Measurements from ENCODE around the gene ZEB1. TPM values are rescaled to one million over a fixed set of nuclear protein-coding genes. Genes with fewer than 3 reads are reported as not detected.

ZEB1 gene
- total and polyA plus RNA-seq, 10 of the 15 experiments (the other 5 are each of a cell fraction or from before 2014, with no cell fraction given): 10.4 to 35.6 (median 24.5) TPM

GRCh38 chr10:31520986-31521831 is 202.2 kb downstream of the ZEB1 start:
- intact Hi-C loops (cut with micrococcal nuclease; ENCODE audit: unreplicated experiment) (no loop called here), in situ Hi-C loops (cut with MboI) (no loop called here)
- Histone ChIP-seq H3K4me1 (ENCODE audit: control insufficient read depth, insufficient read depth, low read length) (no peaks in the 10 kb centered on the region), H4K20me1 (ENCODE audit: control insufficient read depth, insufficient read depth) (no peaks in the 10 kb centered on the region), H2AFZ (ENCODE audit: control insufficient read depth, low read depth, low read length) (no peak overlapping the region), H3K9ac (ENCODE audit: control insufficient read depth, insufficient read depth, low read length) (no peak overlapping the region), H3K27me3 (replicated peaks in 1 of 2; ENCODE audit: control insufficient read depth in 2 of 2, insufficient read depth in 2 of 2, low read length in 1 of 2) (no peaks in the 10 kb centered on the region), H3K27ac (ENCODE audit: control insufficient read depth, insufficient read depth) (no peak overlapping the region), H3K9me3 (replicated peaks; ENCODE audit: control insufficient read depth, insufficient read depth, low read length) (no peaks in the 10 kb centered on the region), H3K36me3 (ENCODE audit: control insufficient read depth in 2 of 2, insufficient read depth in 2 of 2, low read length in 1 of 2) (peaks cover 11 to 22% of the 10 kb centered on the region in 2 experiments), H3K4me2 (ENCODE audit: control insufficient read depth, insufficient read depth) (no peak overlapping the region), H3K79me2 (ENCODE audit: control insufficient read depth, insufficient read depth, low read length) (no peaks in the 10 kb centered on the region), H3K4me3 (no peak overlapping the region)
- RAD21 ChIA-PET (ENCODE audit: unreplicated experiment): no interaction called here
- POLR2A ChIA-PET: no interaction called here
- SMC1A ChIA-PET (ENCODE audit: uncharacterized antibody, unreplicated experiment): no interaction called here
- TF ChIP-seq HDAC2 (IDR thresholded peaks at IDR 0.05) (no peak), PKNOX1 (IDR thresholded peaks at IDR 0.05) (no peak), DPF2 (IDR thresholded peaks at IDR 0.05) (no peak), POLR2A (IDR thresholded peaks at IDR 0.05; ENCODE audit: low read depth, low read length) (no peak), ZNF217 (IDR thresholded peaks at IDR 0.05) (no peak), SREBF2 (IDR thresholded peaks at IDR 0.05; ENCODE audit: low read length) (no peak), TCF12 (IDR thresholded peaks at IDR 0.05; ENCODE audit: low read depth, low read length) (no peak), SKIL (IDR thresholded peaks at IDR 0.05; ENCODE audit: low read depth, poor library complexity, severe bottlenecking) (no peak), BCL11A (IDR thresholded peaks at IDR 0.05; ENCODE audit: low read depth, low read length) (no peak), PBX3 (IDR thresholded peaks at IDR 0.05; ENCODE audit: insufficient replicate concordance, low read depth, low read length) (no peak), SUPT20H (IDR thresholded peaks at IDR 0.05; ENCODE audit: borderline replicate concordance, control insufficient read depth, low read depth, low read length) (no peak)
- TF ChIP-seq, protein P1, sequence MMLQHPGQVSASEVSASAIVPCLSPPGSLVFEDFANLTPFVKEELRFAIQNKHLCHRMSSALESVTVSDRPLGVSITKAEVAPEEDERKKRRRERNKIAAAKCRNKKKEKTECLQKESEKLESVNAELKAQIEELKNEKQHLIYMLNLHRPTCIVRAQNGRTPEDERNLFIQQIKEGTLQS (IDR thresholded peaks at IDR 0.05; ENCODE audit: borderline replicate concordance, extremely low read depth, low read depth, low read length): no peak
- CTCF ChIA-PET: no interaction called here
- FAIRE-seq (no peak), ATAC-seq (no peak), DNase-seq (ENCODE audit: low read depth, low spot score) (no peak)
- BruUV-seq (replicated peaks): no TSS peak
- 97% methylated on average over 4 of the region's 4 CpGs for WGBS (ENCODE audit: insufficient coverage, insufficient replicate concordance, low lambda C conversion rate, missing lambda C conversion rate)
